Sigmoid colon (tissue), 7 donors: ENCODE measurements around the gene MYH9. TPM values are rescaled to one million over a fixed set of nuclear protein-coding genes. Genes with fewer than 3 reads are reported as not detected.

Experiments used
- DNase-seq: peaks from one replicate; pipeline ENCODE4 v3.0.0-alpha.2; 2019
- H3K27ac ChIP-seq, 4 donors: fragments of 200-600 bp; sonication (generic); one replicate each; pipeline ENCODE4 v1.5.1; 2016 to 2019; ENCODE audit warnings: mild to moderate bottlenecking in 1 of 4
- H3K27me3 ChIP-seq, 3 donors: fragments of 200-600 bp; sonication (generic); one replicate each; pipeline ENCODE4 v1.5.1; 2019; ENCODE audit warnings: mild to moderate bottlenecking in 1 of 3
- H3K36me3 ChIP-seq, 4 donors: fragments of 200-600 bp; sonication (generic); one replicate each; pipeline ENCODE4 v1.5.1; 2016 to 2019
- H3K4me1 ChIP-seq, 4 donors: fragments of 200-600 bp; sonication (generic); one replicate each; pipeline ENCODE4 v1.5.1; 2017 to 2019
- H3K4me3 ChIP-seq, 4 donors: fragments of 200-600 bp; sonication (generic); one replicate each; pipeline ENCODE4 v1.5.1; 2017 to 2019; ENCODE audit warnings: mild to moderate bottlenecking in 2 of 4, moderate library complexity in 1 of 4
- H3K9me3 ChIP-seq, 4 donors: fragments of 200-600 bp in 3 of 4; sonication (generic) in 3 of 4; one replicate each; pipeline versions ENCODE4 v1.5.1 to v1.6.1; 2013 to 2019
- CTCF ChIP-seq, 4 experiments: fragments of 450-650 bp in 3 of 4; fragments of 200-600 bp in 1 of 4; IDR thresholded peaks; one replicate each; pipeline ENCODE4 v1.5.1; 2016 to 2019; ENCODE audit warnings: antibody characterized with exemption in 4 of 4, mild to moderate bottlenecking in 3 of 4, moderate library complexity in 2 of 4
- EP300 ChIP-seq, 4 donors: sonication (generic); formaldehyde crosslinking; IDR thresholded peaks; one replicate each; pipeline ENCODE4 v1.6.1; 2017; ENCODE audit warnings: antibody characterized with exemption in 4 of 4
- POLR2A ChIP-seq, 2 donors: fragments of 450-650 bp; IDR thresholded peaks; one replicate each; pipeline ENCODE4 v1.6.1; 2016; ENCODE audit warnings: antibody characterized with exemption in 2 of 2, mild to moderate bottlenecking in 2 of 2, moderate library complexity in 2 of 2
- POLR2AphosphoS5 ChIP-seq, 4 donors: sonication (generic); formaldehyde crosslinking; IDR thresholded peaks; one replicate each; pipeline ENCODE4 v1.6.1; 2017; ENCODE audit warnings: antibody characterized with exemption in 4 of 4
- WGBS, 2 donors: extraction: QIAGEN DNeasy Blood & Tissue Kit; methylation state at CpG; one replicate each; pipeline ENCODE4 v1.1.7; 2013; 5-methylcytosine and 5-hydroxymethylcytosine counted together
- intact Hi-C: fragments of 100-400 bp; cut with DNase I; formaldehyde crosslinking; loops from one replicate; pipeline ENCODE4 v1.15.1; 2023
- polyA plus RNA-seq, 3 donors: library from polyadenylated mRNA; stranded (reverse); fragments of 200-250 nt; gene quantifications; one replicate each; pipeline ENCODE4 v1.2.3, GENCODE V29; 2013
- small RNA-seq, 3 donors: library from RNA; depleted of rRNA; stranded (forward); fragments of <200 nt; gene quantifications; one replicate each; pipeline ENCODE3, GENCODE V24; 2016
- total RNA-seq, 4 donors: library from RNA; depleted of rRNA; stranded (reverse); fragments of >200 nt; gene quantifications; one replicate each; pipeline ENCODE4 v1.1.0, GENCODE V29; 2016
- donor health status: healthy with polysubstance abuse.
- donor health status: Bipolar disorder and iron deficiency.
- donor health status: healthy.

Gene MYH9
- total and polyA plus RNA-seq, 7 donors = 63.7 to 307 (median 182) TPM

GRCh38 chr22:36235585-36235984 is 152.2 kb downstream of the MYH9 start:
- intact Hi-C loops = loop anchor here (5.0 kb wide), 1 partner anchor 38 kb away; no protein-coding TSS in a partner anchor
- Histone ChIP-seq H3K9me3 (no peaks in the 10 kb centered on the region), H3K27ac (no peak overlapping the region), H3K27me3 (no peaks in the 10 kb centered on the region), H3K4me1 (peaks cover 0 to 52% (median 44%) of the 10 kb centered on the region in 4 donors), H3K36me3 (peaks cover 0 to 37% (median 22%) of the 10 kb centered on the region in 4 donors), H3K4me3 (no peak overlapping the region)
- 87 to 90% methylated on average over 3 of the region's 3 CpGs for WGBS, 2 donors
- no peak for TF ChIP-seq POLR2AphosphoS5 (IDR thresholded peaks at IDR 0.05)
- TF ChIP-seq POLR2A (IDR thresholded peaks at IDR 0.05) = no peak
- no peak for TF ChIP-seq EP300 (IDR thresholded peaks at IDR 0.05)
- TF ChIP-seq CTCF (IDR thresholded peaks at IDR 0.05) = no peak
- DNase-seq = no peak

GRCh38 chr22:36234919-36235318 is 152.8 kb downstream of the MYH9 start:
- H3K36me3 ChIP-seq = peaks cover 3 to 42% (median 27%) of the 10 kb centered on the region in 4 donors
- 76 to 79% methylated on average over 2 of the region's 2 CpGs for WGBS, 2 donors
- intact Hi-C loops = loop anchor here (5.0 kb wide), 1 partner anchor 38 kb away; no protein-coding TSS in a partner anchor
- DNase-seq = no peak
- H3K4me1 ChIP-seq = peaks cover 0 to 49% (median 43%) of the 10 kb centered on the region in 4 donors
- no peak overlapping the region for H3K27ac ChIP-seq
- no peak overlapping the region for H3K4me3 ChIP-seq
- TF ChIP-seq CTCF (IDR thresholded peaks at IDR 0.05) = no peak
- no peak for TF ChIP-seq POLR2AphosphoS5 (IDR thresholded peaks at IDR 0.05)
- TF ChIP-seq EP300 (IDR thresholded peaks at IDR 0.05) = no peak
- no peaks in the 10 kb centered on the region for H3K9me3 ChIP-seq
- no peaks in the 10 kb centered on the region for H3K27me3 ChIP-seq

DNA sequence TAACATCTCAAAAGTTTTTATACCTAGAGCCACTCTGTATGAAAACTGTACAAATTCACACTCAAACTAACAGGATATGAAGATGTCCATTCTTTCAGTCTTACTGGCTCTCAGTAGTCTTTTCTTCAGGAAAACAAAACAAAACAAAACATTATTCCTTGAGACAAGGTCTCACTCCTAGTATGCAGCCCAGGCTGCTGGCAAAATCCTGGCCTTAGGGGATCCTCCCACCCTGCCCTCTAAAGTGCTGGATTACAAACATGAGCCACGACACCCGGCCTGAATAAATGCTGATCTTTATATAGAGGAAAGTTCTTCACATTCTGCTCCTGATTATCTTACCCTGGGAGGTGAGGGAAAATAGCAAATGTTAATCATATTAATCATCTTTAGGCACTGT is 153.6 kb downstream of the MYH9 start:
- WGBS, 2 donors = 56 to 79% methylated on average over 2 of the region's 2 CpGs
- intact Hi-C loops = no loop called here
- H3K27ac ChIP-seq = no peak overlapping the region
- no peak for DNase-seq
- H3K4me3 ChIP-seq = no peak overlapping the region
- H3K4me1 ChIP-seq = peaks cover 0 to 44% (median 41%) of the 10 kb centered on the region in 4 donors
- no peak for TF ChIP-seq EP300 (IDR thresholded peaks at IDR 0.05)
- H3K36me3 ChIP-seq = peaks cover 5 to 49% (median 29%) of the 10 kb centered on the region in 4 donors
- H3K27me3 ChIP-seq = no peaks in the 10 kb centered on the region
- no peaks in the 10 kb centered on the region for H3K9me3 ChIP-seq

- intact Hi-C loops = no loop called here
- Histone ChIP-seq H3K4me3 (no peak overlapping the region), H3K9me3 (no peaks in the 10 kb centered on the region), H3K36me3 (peaks cover 5 to 52% (median 30%) of the 10 kb centered on the region in 4 donors), H3K27ac (no peak overlapping the region), H3K4me1 (peaks cover 0 to 43% (median 40%) of the 10 kb centered on the region in 4 donors), H3K27me3 (no peaks in the 10 kb centered on the region)
- WGBS, 2 donors = 91 to 93% methylated on average over 7 of the region's 7 CpGs
- no peak for DNase-seq
- TF ChIP-seq CTCF (IDR thresholded peaks at IDR 0.05) (no peak), EP300 (IDR thresholded peaks at IDR 0.05) (no peak), POLR2A (IDR thresholded peaks at IDR 0.05) (no peak), POLR2AphosphoS5 (IDR thresholded peaks at IDR 0.05) (no peak)
Measured at GRCh38 chr22:36233796-36234195, 154.0 kb downstream of the MYH9 start.

GRCh38 chr22:36232715-36233401 is 154.9 kb downstream of the MYH9 start:
- Histone ChIP-seq H3K4me3 (no peak overlapping the region), H3K27me3 (no peaks in the 10 kb centered on the region), H3K9me3 (no peaks in the 10 kb centered on the region), H3K4me1 (peaks cover 0 to 34% (median 32%) of the 10 kb centered on the region in 4 donors), H3K36me3 (peaks cover 5 to 60% (median 35%) of the 10 kb centered on the region in 4 donors), H3K27ac (no peak overlapping the region)
- WGBS, 2 donors = 78 to 82% methylated on average over 13 of the region's 13 CpGs
- intact Hi-C loops = no loop called here
- DNase-seq = no peak
- TF ChIP-seq POLR2A (IDR thresholded peaks at IDR 0.05) = no peak
- TF ChIP-seq CTCF (IDR thresholded peaks at IDR 0.05) = no peak
- TF ChIP-seq EP300 (IDR thresholded peaks at IDR 0.05) = no peak
- no peak for TF ChIP-seq POLR2AphosphoS5 (IDR thresholded peaks at IDR 0.05)

Small RNA genes within 50 kb of the gene (small RNA-seq; reads per million reads assigned to genes)
- 0 to 0.32 (median 0) reads per million in 3 donors for gene MIR6819

Other genes starting within 250 kb of the MYH9 start
- 10 to 100 TPM; 20.2 to 48.9 (median 31.2) TPM for gene APOL3, start 227.2 kb downstream of the MYH9 start, total RNA-seq
- 10 to 100 TPM in 2 of 3 donors, 1 to 10 TPM in 1; 7.4 to 36.9 (median 22.2) TPM for gene APOL3, start 227.2 kb downstream of the MYH9 start, polyA plus RNA-seq
- 10 to 100 TPM in 1 of 4 donors, 1 to 10 TPM in 3; 1.2 to 14.0 (median 5.4) TPM for gene APOL4, start 186.2 kb downstream of the MYH9 start, total RNA-seq
- gene APOL4, start 186.2 kb downstream of the MYH9 start, polyA plus RNA-seq = 1 to 10 TPM; 3.2 to 9.3 (median 4.8) TPM
- 10 to 100 TPM; 26.8 to 59.5 (median 29.4) TPM for gene APOL2, start 148.4 kb downstream of the MYH9 start, total RNA-seq
- gene APOL2, start 148.4 kb downstream of the MYH9 start, polyA plus RNA-seq = 10 to 100 TPM; 18.6 to 45.1 (median 24.3) TPM
- 10 to 100 TPM; 15.0 to 36.0 (median 20.3) TPM for gene APOL1, start 134.8 kb downstream of the MYH9 start, total RNA-seq
- gene APOL1, start 134.8 kb downstream of the MYH9 start, polyA plus RNA-seq = 10 to 100 TPM in 2 of 3 donors, 1 to 10 TPM in 1; 6.6 to 64.0 (median 11.3) TPM
- 10 to 100 TPM; 43.2 to 72.2 (median 61.9) TPM for gene TXN2, start 93.7 kb upstream of the MYH9 start, total RNA-seq
- gene TXN2, start 93.7 kb upstream of the MYH9 start, polyA plus RNA-seq = 100 to 1,000 TPM; 145 to 181 (median 171) TPM
- gene FOXRED2, start 119.1 kb upstream of the MYH9 start, total RNA-seq = 1 to 10 TPM; 4.2 to 4.8 (median 4.7) TPM
- 1 to 10 TPM in 1 of 3 donors, under 1 TPM in 2; under 0.01 to 5.4 (median 0.69) TPM for gene FOXRED2, start 119.1 kb upstream of the MYH9 start, polyA plus RNA-seq
- 100 to 1,000 TPM; 260 to 376 (median 290) TPM for gene EIF3D, start 141.2 kb upstream of the MYH9 start, total RNA-seq
- 100 to 1,000 TPM; 130 to 221 (median 197) TPM for gene EIF3D, start 141.2 kb upstream of the MYH9 start, polyA plus RNA-seq